HG03135 (cell line): ENCODE measurements around the gene LSAMP.
"Not testable (repeated sequence)": the region's sequence is repeated elsewhere in the genome, so short reads cannot be mapped to it uniquely, and the experiment has no call there.

Source experiments
- ATAC-seq: cut with Tn5 transposase; IDR thresholded peaks from one replicate; pipeline ENCODE4 v1.9.1; 2021; ENCODE audit warnings: mild to moderate bottlenecking, moderate library complexity; ENCODE audit not compliant: unreplicated experiment

LSAMP gene

GRCh38 chr3:115860766-115861165 is 584.5 kb downstream of the LSAMP start:
- ATAC-seq: no peak

DNA sequence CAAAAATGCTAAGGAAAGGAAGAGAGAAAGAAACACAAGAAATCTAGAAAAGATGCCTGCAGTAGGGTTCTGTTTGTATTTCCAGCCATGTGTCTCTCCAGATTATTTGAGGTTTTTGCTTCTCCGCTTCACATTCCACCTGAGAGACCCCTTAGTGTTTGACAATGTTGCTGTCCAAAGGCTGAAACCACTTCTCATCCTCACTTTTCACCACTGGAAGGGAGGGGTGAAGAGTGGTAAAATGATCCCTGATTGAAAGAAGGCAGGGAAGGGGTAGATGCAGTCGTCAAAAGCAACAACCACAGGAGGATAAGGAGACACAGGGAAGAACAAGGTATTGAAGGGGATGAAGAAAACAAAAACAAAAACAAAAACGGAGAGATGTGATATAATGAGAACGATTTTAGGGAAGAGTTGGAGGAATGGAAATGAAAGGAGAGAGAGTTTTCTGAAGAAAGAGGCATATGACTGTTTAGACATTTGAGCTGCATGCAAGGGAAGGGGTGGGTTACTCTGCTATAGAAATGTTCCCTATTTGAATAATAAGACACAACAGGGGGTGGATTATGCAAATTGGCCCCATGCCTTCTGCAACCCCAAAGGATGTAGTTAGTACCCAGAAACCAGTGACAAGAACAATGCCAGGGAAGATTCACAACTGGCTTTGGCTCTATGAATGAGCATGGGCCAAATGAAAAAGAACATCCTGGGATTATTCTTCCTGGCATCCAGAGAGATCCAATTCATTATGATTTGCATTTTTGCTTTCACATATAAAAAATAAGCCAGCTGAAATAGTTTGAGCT is 586.1 kb downstream of the LSAMP start:
- ATAC-seq: no peak

GRCh38 chr3:115857518-115858136 is 587.7 kb downstream of the LSAMP start:
- ATAC-seq: no peak

GRCh38 chr3:115855911-115856310 is 589.4 kb downstream of the LSAMP start:
- ATAC-seq: no peak

DNA sequence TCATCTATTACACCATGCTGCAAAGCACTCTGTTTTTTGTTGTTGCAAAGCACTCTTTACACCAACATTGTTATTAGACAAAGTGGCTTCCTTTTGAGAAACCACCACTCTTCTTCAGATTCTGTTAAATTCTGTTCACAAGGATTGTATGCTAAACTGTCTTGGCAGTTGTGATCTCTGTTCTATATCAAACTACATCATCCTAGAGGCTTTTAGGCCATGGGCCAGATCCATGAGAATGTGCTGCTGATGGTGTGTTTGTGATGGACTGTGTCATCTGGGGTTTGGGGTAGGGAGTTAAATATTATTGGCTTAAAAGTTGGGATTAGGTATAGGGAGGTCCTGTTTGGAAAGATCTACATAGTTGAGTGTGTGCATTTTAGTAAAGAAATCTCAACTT is 592.2 kb downstream of the LSAMP start:
- ATAC-seq: no peak

GRCh38 chr3:115852278-115852677 is 593.0 kb downstream of the LSAMP start:
- no peak for ATAC-seq

DNA sequence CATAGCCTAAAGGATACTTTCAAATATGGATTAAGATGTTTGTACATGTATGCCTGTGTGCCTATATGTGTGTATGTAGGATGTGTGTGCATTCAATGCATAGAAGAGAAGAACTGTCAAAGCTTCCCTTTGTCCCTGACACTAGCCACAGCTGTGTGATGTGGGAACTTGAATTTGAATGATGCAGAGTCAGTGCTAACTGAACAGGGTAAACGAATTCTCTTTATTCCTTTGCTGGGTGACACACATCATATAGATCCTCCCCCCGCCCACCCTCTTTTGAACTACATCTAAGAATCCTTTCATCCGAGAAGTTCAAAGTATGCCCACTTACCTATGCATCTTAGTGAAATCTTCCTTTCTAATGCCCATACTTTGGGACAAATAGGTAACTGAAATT is 593.7 kb downstream of the LSAMP start:
- no peak for ATAC-seq

- ATAC-seq: no peak
Measured at GRCh38 chr3:115848641-115849040, 596.6 kb downstream of the LSAMP start.

DNA sequence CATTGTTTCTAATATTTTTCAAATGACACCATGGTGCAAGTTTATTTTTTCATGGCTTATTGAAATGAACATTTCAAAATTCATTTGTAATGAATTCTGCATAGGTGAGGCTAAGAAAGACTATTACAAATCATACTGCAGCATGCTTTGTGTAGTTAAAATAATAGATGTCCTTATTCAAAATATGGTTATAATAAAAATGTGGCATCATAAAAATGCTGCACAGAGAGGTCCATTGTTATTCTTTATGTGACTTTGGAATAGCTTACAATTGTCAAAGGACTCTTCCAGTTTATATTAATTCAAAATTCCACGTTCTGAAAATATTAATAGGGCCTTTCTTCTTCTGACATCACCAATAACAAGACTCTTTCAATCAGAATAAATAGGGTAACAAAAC is 599.3 kb downstream of the LSAMP start:
- no peak for ATAC-seq

DNA sequence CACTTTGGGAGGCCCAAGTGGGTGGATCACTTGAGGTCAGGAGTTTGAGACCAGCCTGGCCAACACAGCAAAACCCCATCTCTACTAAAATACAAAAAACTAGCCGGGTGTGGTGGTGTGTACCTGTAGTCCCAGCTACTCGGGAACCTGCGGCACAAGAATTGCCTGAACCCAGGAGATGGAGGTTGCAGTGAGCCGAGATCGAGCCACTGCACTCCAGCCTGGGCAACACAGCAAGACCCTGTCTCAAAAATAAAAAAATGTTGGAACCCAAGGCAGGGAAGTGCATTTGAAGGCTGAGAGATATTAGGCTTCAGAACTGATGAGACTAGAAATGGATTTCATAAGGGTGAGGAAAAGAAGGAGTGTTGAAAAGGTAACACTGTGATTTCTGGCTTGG is 600.6 kb downstream of the LSAMP start:
- ATAC-seq: not testable (repeated sequence)

GRCh38 chr3:115843206-115843605 is 602.1 kb downstream of the LSAMP start:
- ATAC-seq: no peak

DNA sequence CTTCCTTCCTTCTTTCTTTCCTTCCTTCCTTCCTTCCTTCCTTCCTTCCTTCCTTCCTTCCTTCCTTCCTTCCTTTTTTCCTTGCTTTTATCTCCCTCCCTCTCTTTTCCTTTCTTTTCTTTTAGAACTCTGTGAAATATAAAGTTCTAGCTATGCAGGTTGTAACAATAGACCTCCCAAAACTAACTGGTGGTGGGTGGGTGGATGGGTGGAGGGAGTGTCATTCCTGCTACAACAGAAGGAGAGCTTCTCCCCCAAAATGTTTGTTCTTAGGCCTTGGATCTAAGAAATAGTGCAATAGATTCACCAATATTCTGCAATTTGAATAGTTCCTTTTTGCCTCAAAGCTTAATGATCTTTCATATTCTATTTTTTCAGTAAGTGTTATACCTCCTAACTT is 606.0 kb downstream of the LSAMP start:
- ATAC-seq: no peak

GRCh38 chr3:115838786-115839185 is 606.5 kb downstream of the LSAMP start:
- no peak for ATAC-seq

GRCh38 chr3:115836944-115837343 is 608.3 kb downstream of the LSAMP start:
- no peak for ATAC-seq

DNA sequence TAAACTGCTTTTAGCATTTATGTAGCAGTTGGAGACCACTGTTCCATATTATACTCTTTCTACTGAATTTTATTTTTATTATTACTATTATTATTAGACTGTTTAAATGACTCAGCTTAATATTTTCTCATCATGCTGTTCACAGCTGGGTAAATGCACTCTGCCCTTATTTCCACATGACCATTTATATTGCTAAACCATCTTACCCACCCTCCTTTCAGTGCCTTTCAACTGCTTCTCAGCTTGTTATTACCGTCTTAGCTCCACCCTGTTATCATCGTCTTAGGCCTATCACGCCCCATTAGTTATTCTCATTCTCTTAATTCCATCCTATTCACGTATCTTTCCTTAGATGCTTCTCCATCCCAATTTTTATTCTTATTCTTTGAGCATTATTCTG is 609.3 kb downstream of the LSAMP start:
- ATAC-seq: no peak

DNA sequence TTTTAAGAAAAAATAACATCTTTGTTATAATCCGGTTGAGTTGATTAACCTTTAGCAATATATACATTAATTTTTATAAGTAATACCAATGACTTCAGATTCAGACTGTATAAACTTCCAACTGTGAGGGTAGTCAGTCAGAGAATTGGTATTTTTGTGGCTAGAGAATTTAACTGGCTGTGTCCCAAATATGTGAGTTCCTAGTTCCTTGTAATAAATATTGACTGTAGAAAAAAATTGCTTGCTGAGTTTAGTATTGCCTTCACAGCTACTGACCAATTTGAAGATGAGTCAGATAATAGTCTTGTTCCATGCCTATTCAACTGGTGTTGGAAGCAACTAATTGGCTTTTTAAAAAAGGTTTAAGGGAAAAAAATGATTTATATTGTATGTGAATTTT is 611.2 kb downstream of the LSAMP start:
- ATAC-seq: no peak

- no peak for ATAC-seq
Measured at GRCh38 chr3:115833074-115833473, 612.2 kb downstream of the LSAMP start.

GRCh38 chr3:115832265-115832664 is 613.0 kb downstream of the LSAMP start:
- ATAC-seq: no peak

GRCh38 chr3:115831864-115832263 is 613.4 kb downstream of the LSAMP start:
- no peak for ATAC-seq

DNA sequence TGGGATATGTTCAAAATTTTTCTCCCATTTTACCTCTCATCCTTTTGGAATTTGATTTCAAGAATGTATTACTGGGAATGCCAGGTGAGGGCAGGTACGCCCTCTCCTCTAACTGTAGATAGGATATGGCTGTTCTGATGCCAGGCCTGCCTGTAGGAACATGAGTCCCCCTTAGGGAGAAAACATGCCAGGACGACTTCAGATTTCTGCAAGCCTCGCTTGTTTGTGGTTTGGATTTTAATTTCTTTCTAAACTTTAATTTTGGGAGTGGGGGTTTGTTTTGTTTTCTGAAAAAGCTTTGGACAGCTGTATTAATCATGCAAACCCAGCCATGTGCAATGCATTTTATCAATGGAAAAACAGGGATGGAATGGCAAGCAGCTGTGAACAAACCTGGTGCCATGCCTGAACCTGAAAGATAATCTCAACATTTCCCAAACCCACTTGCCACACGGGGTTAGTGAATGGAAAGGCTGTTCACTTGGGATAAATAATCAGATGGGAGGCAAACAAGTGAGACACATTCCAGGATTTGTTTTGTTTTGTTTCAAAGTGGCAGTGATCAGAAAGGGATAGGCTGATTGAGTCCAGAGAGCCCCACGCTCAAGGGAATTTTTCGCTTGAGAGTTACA is 614.4 kb downstream of the LSAMP start:
- ATAC-seq: no peak

DNA sequence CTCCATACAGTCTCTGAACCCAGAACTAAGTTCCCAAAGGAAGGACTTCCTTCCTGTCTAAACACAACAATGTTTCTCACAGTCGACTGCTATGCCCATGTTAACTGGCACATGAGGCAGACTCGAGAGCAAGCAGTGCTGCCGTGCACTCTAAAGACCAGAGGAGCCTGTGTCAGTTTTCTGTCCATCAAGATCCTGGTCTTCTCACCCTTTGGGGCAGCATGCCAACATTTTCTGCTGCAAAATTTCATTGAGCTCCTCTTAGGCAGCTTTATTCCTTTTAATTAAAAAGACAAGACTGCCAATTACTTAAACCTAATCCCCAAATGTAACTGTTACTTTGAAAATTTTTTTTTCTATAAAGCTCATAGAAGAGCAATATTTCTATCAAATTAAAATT is 616.9 kb downstream of the LSAMP start:
- no peak for ATAC-seq

- ATAC-seq: no peak
Measured at GRCh38 chr3:115827495-115827894, 617.8 kb downstream of the LSAMP start.
